Muscle of back (tissue), 11 donors: ENCODE data around the gene AGPAT4. TPM values are rescaled to one million over a fixed set of nuclear protein-coding genes. Genes with fewer than 3 reads are reported as not detected.
"Not testable (repeated sequence)": the region's sequence is repeated elsewhere in the genome, so short reads cannot be mapped to it uniquely, and the experiment has no call there.

ENCODE experiments used
- DNase-seq, 3 donors: peaks; one replicate each; pipeline versions ENCODE4 v3.0.0 to v3.0.0-alpha.2; 2013
- polyA plus RNA-seq, 10 donors: library from polyadenylated mRNA; unstranded; fragments of 120-200 nt; gene quantifications; one replicate each; pipeline ENCODE4 v1.2.1, GENCODE V29; 2013; ENCODE audit not compliant: insufficient read length in 10 of 10

The AGPAT4 gene
- polyA plus RNA-seq, 10 donors, result 7.9 to 12.5 (median 10.0) TPM

- no peak for DNase-seq
Observed at GRCh38 chr6:161204866-161205557, 68.8 kb downstream of the AGPAT4 start.

- no peak for DNase-seq
Observed at GRCh38 chr6:161200610-161201370, 73.1 kb downstream of the AGPAT4 start.

GRCh38 chr6:161199850-161200249 lies 74.0 kb downstream of the AGPAT4 start:
- peak in 1 of 3 donors; percentile 18 for DNase-seq

- peak in 1 of 3 donors; percentile 77 for DNase-seq
Observed at GRCh38 chr6:161198783-161199460, 74.9 kb downstream of the AGPAT4 start.

GRCh38 chr6:161198176-161198575 lies 75.7 kb downstream of the AGPAT4 start:
- peak; percentile 38 to 72 (median 52) for DNase-seq

- no peak for DNase-seq
Observed at GRCh38 chr6:161195386-161195785, 78.5 kb downstream of the AGPAT4 start.

- DNase-seq, result no peak
Observed at GRCh38 chr6:161194374-161194773, 79.5 kb downstream of the AGPAT4 start.

GRCh38 chr6:161192636-161193411 lies 81.0 kb downstream of the AGPAT4 start:
- no peak for DNase-seq

GRCh38 chr6:161191671-161192070 lies 82.2 kb downstream of the AGPAT4 start:
- DNase-seq, result no peak

- no peak for DNase-seq
Observed at GRCh38 chr6:161191007-161191406, 82.9 kb downstream of the AGPAT4 start.

- DNase-seq, result no peak
Observed at GRCh38 chr6:161189891-161190290, 84.0 kb downstream of the AGPAT4 start.

- DNase-seq, result no peak
Observed at GRCh38 chr6:161188547-161189465, 85.1 kb downstream of the AGPAT4 start.

- DNase-seq, result peak in 1 of 3 donors; percentile 77
Observed at GRCh38 chr6:161186173-161186769, 87.6 kb downstream of the AGPAT4 start.

- no peak for DNase-seq
Observed at GRCh38 chr6:161181121-161181520, 92.7 kb downstream of the AGPAT4 start.

- DNase-seq, result not testable (repeated sequence)
Observed at GRCh38 chr6:161178155-161178554, 95.7 kb downstream of the AGPAT4 start.

- not testable (repeated sequence) for DNase-seq
Observed at GRCh38 chr6:161176428-161176827, 97.4 kb downstream of the AGPAT4 start.

GRCh38 chr6:161172769-161173168 lies 101.1 kb downstream of the AGPAT4 start:
- DNase-seq, result not testable (repeated sequence)

GRCh38 chr6:161171207-161171606 lies 102.7 kb downstream of the AGPAT4 start:
- no peak for DNase-seq

- peak; percentile 67 to 91 (median 76) for DNase-seq
Observed at GRCh38 chr6:161169696-161170095, 104.2 kb downstream of the AGPAT4 start.

- DNase-seq, result peak in 2 of 3 donors; percentile 7 to 23
Observed at GRCh38 chr6:161169035-161169434, 104.8 kb downstream of the AGPAT4 start.
